ENCODE measurements around the gene VPS51.
"Not testable (repeated sequence)": the region's sequence is repeated elsewhere in the genome, so short reads cannot be mapped to it uniquely, and the experiment has no call there.

The VPS51 gene

DNA sequence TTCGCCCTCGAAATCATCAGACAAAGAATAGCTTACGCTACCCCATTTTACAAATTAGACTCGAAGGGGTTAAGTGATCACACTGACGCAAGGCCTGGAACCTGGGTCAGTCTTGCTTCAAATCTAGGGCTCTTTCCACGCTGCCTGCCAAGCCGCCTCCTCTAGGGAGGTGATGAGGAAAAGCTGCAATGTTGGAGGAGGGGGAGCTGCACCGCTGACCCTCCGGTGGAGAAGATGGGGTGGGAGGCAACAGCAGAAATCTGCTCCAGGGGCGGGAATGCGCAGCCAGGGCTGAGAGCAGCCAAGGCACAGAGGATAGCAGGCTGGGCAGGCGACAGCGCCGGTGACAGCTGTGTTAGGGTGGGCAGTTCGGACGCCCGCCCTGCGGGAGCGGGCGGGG, 37.7 kb downstream of the VPS51 start:
- Histone ChIP-seq H3K4me1 (ENCODE audit: control insufficient read depth in 1 of 2, insufficient read depth in 2 of 2, low read length in 2 of 2) (peaks cover 31 to 46% of the 10 kb centered on the region in 2 donors), H3K27ac (ENCODE audit: low read depth, low read length) (peak overlapping the region; percentile 97), H3K27me3 (ENCODE audit: control insufficient read depth in 1 of 2, insufficient read depth in 2 of 2, low read length in 2 of 2) (no peaks in the 10 kb centered on the region), H3K9me3 (ENCODE audit: control insufficient read depth in 1 of 2, low read length in 2 of 2) (no peaks in the 10 kb centered on the region), H3K4me3 (ENCODE audit: low read depth in 1 of 2, low read length in 2 of 2) (peak overlapping the region; percentile 78 to 94), H3K36me3 (ENCODE audit: control insufficient read depth in 1 of 2, insufficient read depth in 2 of 2, low read length in 2 of 2) (peaks cover 33 to 43% of the 10 kb centered on the region in 2 donors), H3K9ac (ENCODE audit: low read depth in 1 of 2, low read length in 2 of 2) (peak overlapping the region; percentile 85 to 99)

DNA sequence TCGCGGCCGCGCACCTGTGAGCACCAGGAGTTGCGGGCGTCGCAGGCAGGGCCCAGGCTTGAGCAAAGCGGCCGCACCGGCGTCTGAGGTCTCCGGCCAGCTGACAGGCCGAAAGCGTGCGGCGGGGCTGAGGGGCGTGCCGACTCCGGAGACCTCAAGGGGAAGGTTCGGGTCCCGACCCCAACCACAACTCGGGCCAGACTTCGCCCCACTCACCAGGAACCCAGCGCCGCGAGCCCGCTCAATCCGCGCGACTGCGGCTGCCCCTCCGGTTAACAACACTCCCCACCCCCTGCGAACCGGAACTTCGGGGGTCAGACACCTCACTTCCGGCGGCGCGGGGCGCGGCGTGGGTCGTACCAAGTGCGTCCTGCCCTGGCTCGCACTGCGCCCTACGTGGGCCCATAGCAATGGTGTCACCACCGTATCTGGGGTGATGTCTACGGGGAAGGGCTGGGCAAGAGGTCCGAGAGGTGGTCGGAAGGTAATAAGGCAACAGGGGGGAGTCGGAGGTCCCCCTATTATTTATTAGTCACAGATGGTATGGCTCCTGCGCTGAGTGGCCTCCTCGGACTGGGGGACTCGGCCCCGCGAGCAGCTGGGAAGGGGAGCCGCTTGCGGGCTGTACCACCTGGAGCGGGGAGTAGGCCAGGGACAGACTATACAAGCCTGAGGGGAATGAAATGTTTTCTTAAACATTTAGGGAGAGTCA, 38.4 kb downstream of the VPS51 start, which contains the start of gene SYVN1:
SYVN1 (minus strand) TSS at position 280 of the 712 bp plus-strand sequence. CDS start 918 bp downstream, outside the sequence.
- H3K9ac ChIP-seq (ENCODE audit: low read depth in 1 of 2, low read length in 2 of 2) = peak within 1 kb of the TSS; percentile 85 to 99
- no peaks in the 10 kb centered on the region for H3K9me3 ChIP-seq (ENCODE audit: control insufficient read depth in 1 of 2, low read length in 2 of 2)
- peaks cover 31 to 46% of the 10 kb centered on the region in 2 donors for H3K4me1 ChIP-seq (ENCODE audit: control insufficient read depth in 1 of 2, insufficient read depth in 2 of 2, low read length in 2 of 2)
- peaks cover 28 to 36% of the 10 kb centered on the region in 2 donors for H3K36me3 ChIP-seq (ENCODE audit: control insufficient read depth in 1 of 2, insufficient read depth in 2 of 2, low read length in 2 of 2)
- H3K4me3 ChIP-seq (ENCODE audit: low read depth in 1 of 2, low read length in 2 of 2) = peak within 1 kb of the TSS; percentile 78 to 94
- no peaks in the 10 kb centered on the region for H3K27me3 ChIP-seq (ENCODE audit: control insufficient read depth in 1 of 2, insufficient read depth in 2 of 2, low read length in 2 of 2)
- peak within 1 kb of the TSS; percentile 97 for H3K27ac ChIP-seq (ENCODE audit: low read depth, low read length)

DNA sequence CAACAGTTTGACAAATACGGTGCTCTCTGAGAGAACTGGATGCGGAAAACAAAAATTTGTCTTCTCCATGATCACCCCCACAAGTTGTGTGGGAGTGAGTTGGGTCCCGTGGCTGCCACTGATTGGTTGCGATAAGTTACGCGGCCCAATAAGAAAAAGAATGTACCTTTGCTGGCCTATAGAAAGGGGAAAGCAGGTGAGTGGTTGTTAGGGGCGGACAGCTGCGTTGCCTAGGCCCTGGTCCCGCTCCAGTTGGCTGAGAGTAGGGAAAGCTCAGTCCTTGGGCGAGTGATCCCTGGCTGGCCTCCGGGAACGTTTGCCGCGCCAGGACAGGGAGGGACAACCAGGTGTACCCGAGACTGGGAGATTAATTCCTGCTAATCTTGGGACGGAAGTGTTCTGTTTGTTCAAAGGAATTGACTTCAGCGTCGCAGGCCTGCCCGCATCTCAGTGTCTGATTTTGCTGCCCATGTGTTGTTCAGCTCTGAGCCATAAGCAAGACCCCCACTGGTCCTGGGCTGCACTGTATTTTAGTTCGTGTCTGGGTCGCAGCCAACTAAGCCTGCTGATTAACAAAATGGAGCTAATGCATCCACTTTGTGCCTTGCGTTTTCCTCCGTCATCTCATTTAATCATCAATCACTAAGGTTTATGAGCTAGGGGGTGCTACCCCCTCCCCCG, 39.1 kb downstream of the VPS51 start:
- no peaks in the 10 kb centered on the region for H3K9me3 ChIP-seq (ENCODE audit: control insufficient read depth in 1 of 2, low read length in 2 of 2)
- peak overlapping the region; percentile 97 for H3K27ac ChIP-seq (ENCODE audit: low read depth, low read length)
- H3K27me3 ChIP-seq (ENCODE audit: control insufficient read depth in 1 of 2, insufficient read depth in 2 of 2, low read length in 2 of 2) = no peaks in the 10 kb centered on the region
- peak overlapping the region; percentile 85 to 99 for H3K9ac ChIP-seq (ENCODE audit: low read depth in 1 of 2, low read length in 2 of 2)
- H3K4me1 ChIP-seq (ENCODE audit: control insufficient read depth in 1 of 2, insufficient read depth in 2 of 2, low read length in 2 of 2) = peaks cover 31 to 46% of the 10 kb centered on the region in 2 donors
- H3K36me3 ChIP-seq (ENCODE audit: control insufficient read depth in 1 of 2, insufficient read depth in 2 of 2, low read length in 2 of 2) = peaks cover 22 to 29% of the 10 kb centered on the region in 2 donors
- H3K4me3 ChIP-seq (ENCODE audit: low read depth in 1 of 2, low read length in 2 of 2) = peak overlapping the region; percentile 78 to 94

DNA sequence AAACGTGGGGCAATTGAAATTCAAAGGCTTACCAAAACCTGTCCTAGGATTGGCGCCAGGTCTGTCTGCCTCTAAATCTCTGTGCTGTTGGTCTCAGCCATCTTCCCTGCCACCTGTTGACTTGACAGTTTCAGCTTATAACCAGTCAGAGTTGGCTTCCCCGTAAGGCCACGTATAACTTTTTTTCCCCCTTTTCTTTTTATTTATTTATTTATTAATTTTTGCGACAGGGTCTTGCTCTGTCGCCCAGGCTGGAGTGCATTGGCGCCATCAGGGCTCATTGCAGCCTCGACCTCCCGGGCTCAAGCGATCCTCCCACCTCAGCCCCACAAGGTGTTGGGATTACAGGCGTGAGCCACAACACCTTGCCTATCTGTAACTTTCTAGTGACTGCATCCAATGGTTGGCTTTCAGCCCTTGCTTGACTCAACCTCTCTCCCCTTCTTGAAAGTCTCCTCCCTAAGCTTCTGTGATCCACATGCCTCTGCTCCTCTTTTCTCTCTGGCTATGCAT, 39.7 kb downstream of the VPS51 start:
- H3K9me3 ChIP-seq (ENCODE audit: control insufficient read depth in 1 of 2, low read length in 2 of 2) = no peaks in the 10 kb centered on the region
- H3K4me1 ChIP-seq (ENCODE audit: control insufficient read depth in 1 of 2, insufficient read depth in 2 of 2, low read length in 2 of 2) = peaks cover 31 to 46% of the 10 kb centered on the region in 2 donors
- H3K4me3 ChIP-seq (ENCODE audit: low read depth in 1 of 2, low read length in 2 of 2) = peak overlapping the region; percentile 78 to 94
- peak overlapping the region; percentile 97 for H3K27ac ChIP-seq (ENCODE audit: low read depth, low read length)
- no peaks in the 10 kb centered on the region for H3K27me3 ChIP-seq (ENCODE audit: control insufficient read depth in 1 of 2, insufficient read depth in 2 of 2, low read length in 2 of 2)
- peak overlapping the region; percentile 85 to 99 for H3K9ac ChIP-seq (ENCODE audit: low read depth in 1 of 2, low read length in 2 of 2)
- peaks cover 19 to 24% of the 10 kb centered on the region in 2 donors for H3K36me3 ChIP-seq (ENCODE audit: control insufficient read depth in 1 of 2, insufficient read depth in 2 of 2, low read length in 2 of 2)

DNA sequence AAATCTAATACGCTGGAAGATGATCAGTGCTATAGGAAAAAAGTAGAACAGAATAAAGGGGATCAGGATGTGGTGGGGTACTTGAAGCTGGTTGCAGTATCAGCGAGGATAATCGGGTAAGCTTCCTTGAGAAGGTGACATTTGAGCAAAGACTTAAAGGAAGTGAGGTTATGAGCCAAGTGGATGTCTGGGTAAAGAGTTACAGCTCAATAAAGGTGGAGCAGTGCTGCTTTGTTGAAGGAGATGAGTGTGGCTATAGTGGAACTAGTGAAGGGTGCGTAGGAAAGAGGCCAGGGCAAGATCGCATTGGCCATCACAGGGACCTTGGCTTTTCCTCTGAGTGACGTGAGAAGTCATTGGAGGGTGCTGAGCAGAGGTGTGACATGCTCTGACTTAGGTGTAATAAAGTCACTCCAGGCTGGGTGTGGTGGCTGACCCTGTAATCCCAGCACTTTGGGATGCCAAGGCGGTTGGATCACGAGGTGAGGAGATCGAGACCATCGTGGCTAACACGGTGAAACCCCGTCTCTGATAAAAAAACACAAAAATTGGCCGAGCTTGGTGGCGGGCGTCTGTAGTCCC, 40.6 kb downstream of the VPS51 start:
- no peaks in the 10 kb centered on the region for H3K27me3 ChIP-seq (ENCODE audit: control insufficient read depth in 1 of 2, insufficient read depth in 2 of 2, low read length in 2 of 2)
- no peak overlapping the region for H3K27ac ChIP-seq (ENCODE audit: low read depth, low read length)
- H3K4me3 ChIP-seq (ENCODE audit: low read depth in 1 of 2, low read length in 2 of 2) = no peak overlapping the region
- peaks cover 31 to 37% of the 10 kb centered on the region in 2 donors for H3K4me1 ChIP-seq (ENCODE audit: control insufficient read depth in 1 of 2, insufficient read depth in 2 of 2, low read length in 2 of 2)
- peak overlapping the region in 1 of 2 donors; percentile 19 for H3K9ac ChIP-seq (ENCODE audit: low read depth in 1 of 2, low read length in 2 of 2)
- peaks cover 10 to 15% of the 10 kb centered on the region in 2 donors for H3K36me3 ChIP-seq (ENCODE audit: control insufficient read depth in 1 of 2, insufficient read depth in 2 of 2, low read length in 2 of 2)
- no peaks in the 10 kb centered on the region for H3K9me3 ChIP-seq (ENCODE audit: control insufficient read depth in 1 of 2, low read length in 2 of 2)

DNA sequence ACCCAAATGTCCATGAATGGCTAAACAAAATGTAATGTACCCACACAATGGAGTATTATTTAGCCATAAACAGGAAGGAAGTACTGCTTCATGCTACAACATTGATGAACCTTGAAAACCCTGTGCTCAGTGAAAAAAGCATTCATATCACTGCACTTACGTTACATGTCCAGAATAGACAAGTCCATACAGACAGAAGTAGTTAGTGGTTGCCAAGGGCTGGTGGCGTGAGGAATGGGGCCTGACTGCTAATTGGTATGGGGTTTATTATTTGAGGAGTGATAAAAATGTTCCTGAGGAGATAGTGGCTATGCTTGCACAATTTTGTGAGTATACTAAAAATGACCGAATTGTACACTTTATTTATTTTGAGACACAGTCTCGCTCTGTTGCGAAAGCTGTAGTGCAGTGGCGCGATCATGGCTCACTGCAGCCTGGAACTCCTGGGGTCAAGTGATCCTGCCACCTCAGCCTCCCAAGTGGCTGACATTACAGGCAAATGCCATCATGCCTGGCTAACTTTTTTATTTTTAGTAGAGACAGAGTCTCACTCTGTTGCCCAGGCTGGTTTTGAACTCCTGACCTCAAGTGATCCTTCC, 46.0 kb downstream of the VPS51 start:
- Histone ChIP-seq H3K27me3 (ENCODE audit: control insufficient read depth in 1 of 2, insufficient read depth in 2 of 2, low read length in 2 of 2) (no peaks in the 10 kb centered on the region), H3K36me3 (ENCODE audit: control insufficient read depth in 1 of 2, insufficient read depth in 2 of 2, low read length in 2 of 2) (no peaks in the 10 kb centered on the region), H3K4me3 (ENCODE audit: low read depth in 1 of 2, low read length in 2 of 2) (no peak overlapping the region), H3K9me3 (ENCODE audit: control insufficient read depth in 1 of 2, low read length in 2 of 2) (no peaks in the 10 kb centered on the region), H3K9ac (ENCODE audit: low read depth in 1 of 2, low read length in 2 of 2) (no peak overlapping the region), H3K27ac (ENCODE audit: low read depth, low read length) (no peak overlapping the region), H3K4me1 (ENCODE audit: control insufficient read depth in 1 of 2, insufficient read depth in 2 of 2, low read length in 2 of 2) (no peaks in the 10 kb centered on the region)

DNA sequence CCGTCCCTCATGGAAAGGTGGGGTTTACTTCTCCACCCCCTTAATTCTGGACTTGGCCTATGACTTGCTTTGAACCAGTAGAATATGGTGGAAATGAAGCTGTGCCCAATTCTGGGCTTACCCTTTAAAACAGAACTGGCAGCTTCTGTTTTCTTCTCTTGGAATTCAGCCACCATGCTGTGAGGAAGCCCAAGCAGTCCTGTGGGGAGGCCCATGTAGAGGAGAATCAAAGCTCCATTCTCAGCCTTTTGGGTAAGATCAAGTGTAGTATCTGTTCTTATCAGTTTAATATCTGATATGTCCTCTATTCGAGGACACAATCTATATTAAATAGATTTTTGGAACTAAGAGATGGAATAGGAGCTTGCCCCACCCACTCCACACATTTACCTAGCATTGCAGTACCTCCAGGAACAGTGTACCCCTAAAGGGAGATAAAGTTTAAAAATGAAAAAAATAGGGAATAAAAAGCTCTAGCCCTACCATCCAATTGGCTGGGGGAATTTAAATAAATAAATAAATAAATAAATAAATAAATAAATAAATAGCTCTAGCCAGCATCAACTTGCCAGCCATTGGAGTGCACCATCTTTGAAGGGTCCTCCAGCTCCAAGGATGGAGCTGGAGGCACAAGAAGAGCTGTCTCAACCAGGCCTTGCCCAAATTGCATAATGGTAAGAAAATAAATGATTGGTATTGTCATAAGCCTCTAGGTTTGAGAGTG, 51.5 kb downstream of the VPS51 start:
- no peak overlapping the region for H3K9ac ChIP-seq (ENCODE audit: low read depth in 1 of 2, low read length in 2 of 2)
- no peak overlapping the region for H3K27ac ChIP-seq (ENCODE audit: low read depth, low read length)
- H3K9me3 ChIP-seq (ENCODE audit: control insufficient read depth in 1 of 2, low read length in 2 of 2) = peaks cover 3 to 5% of the 10 kb centered on the region in 2 donors
- no peaks in the 10 kb centered on the region for H3K36me3 ChIP-seq (ENCODE audit: control insufficient read depth in 1 of 2, insufficient read depth in 2 of 2, low read length in 2 of 2)
- H3K4me1 ChIP-seq (ENCODE audit: control insufficient read depth in 1 of 2, insufficient read depth in 2 of 2, low read length in 2 of 2) = peaks cover 8 to 17% of the 10 kb centered on the region in 2 donors
- H3K4me3 ChIP-seq (ENCODE audit: low read depth in 1 of 2, low read length in 2 of 2) = no peak overlapping the region
- no peaks in the 10 kb centered on the region for H3K27me3 ChIP-seq (ENCODE audit: control insufficient read depth in 1 of 2, insufficient read depth in 2 of 2, low read length in 2 of 2)

DNA sequence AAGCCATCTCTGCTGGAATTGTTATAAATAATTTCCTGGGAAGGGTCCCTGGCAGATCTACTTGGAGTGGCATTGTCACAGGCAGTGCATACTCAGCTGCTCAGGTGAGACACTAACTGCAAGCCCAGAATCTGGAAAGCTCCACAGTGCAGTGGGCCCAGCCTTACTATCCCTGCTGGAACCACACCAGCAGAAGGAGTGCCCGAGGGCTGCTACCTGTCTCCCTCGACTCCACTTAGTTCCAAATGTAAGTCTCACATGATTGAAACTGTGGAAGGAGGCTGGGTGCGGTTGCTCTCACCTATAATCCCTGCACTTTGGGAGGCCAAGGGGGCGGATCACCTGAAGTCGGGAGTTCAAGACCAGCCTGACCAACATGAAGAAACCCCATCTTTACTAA, 52.6 kb downstream of the VPS51 start:
- Histone ChIP-seq H3K27ac (ENCODE audit: low read depth, low read length) (no peak overlapping the region), H3K27me3 (ENCODE audit: control insufficient read depth in 1 of 2, insufficient read depth in 2 of 2, low read length in 2 of 2) (no peaks in the 10 kb centered on the region), H3K4me1 (ENCODE audit: control insufficient read depth in 1 of 2, insufficient read depth in 2 of 2, low read length in 2 of 2) (peaks cover 8 to 17% of the 10 kb centered on the region in 2 donors), H3K9me3 (ENCODE audit: control insufficient read depth in 1 of 2, low read length in 2 of 2) (peaks cover 3 to 5% of the 10 kb centered on the region in 2 donors), H3K36me3 (ENCODE audit: control insufficient read depth in 1 of 2, insufficient read depth in 2 of 2, low read length in 2 of 2) (no peaks in the 10 kb centered on the region), H3K4me3 (ENCODE audit: low read depth in 1 of 2, low read length in 2 of 2) (no peak overlapping the region), H3K9ac (ENCODE audit: low read depth in 1 of 2, low read length in 2 of 2) (no peak overlapping the region)

DNA sequence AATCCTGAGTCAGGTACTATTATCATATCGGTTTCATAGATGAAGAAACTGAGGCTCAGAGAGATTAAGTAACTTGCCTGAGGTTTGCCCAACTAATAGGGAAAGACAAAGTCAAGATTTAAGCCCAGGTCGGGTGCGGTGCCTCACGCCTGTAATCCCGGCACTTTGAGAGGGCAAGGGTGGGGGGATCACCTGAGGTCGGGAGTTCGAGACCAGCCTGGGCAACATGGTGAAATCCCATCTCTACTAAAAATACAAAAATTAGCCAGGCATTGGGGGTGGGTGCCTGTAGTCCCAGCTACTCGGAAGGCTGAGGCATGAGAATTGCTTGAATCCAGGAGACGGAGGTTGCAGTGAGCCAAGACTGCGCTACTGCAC, 54.1 kb downstream of the VPS51 start:
- not testable (repeated sequence) for H3K27ac ChIP-seq (ENCODE audit: low read depth, low read length); H3K4me3 ChIP-seq (ENCODE audit: low read depth in 1 of 2, low read length in 2 of 2); H3K9ac ChIP-seq (ENCODE audit: low read depth in 1 of 2, low read length in 2 of 2); H3K27me3 ChIP-seq (ENCODE audit: control insufficient read depth in 1 of 2, insufficient read depth in 2 of 2, low read length in 2 of 2); H3K36me3 ChIP-seq (ENCODE audit: control insufficient read depth in 1 of 2, insufficient read depth in 2 of 2, low read length in 2 of 2); H3K9me3 ChIP-seq (ENCODE audit: control insufficient read depth in 1 of 2, low read length in 2 of 2)
- peaks cover 8 to 17% of the 10 kb centered on the region in 2 donors for H3K4me1 ChIP-seq (ENCODE audit: control insufficient read depth in 1 of 2, insufficient read depth in 2 of 2, low read length in 2 of 2)

Data from duodenal mucosa (tissue), 2 donors.